Panc1 (cell line): ENCODE measurements around the gene SND1. TPM values are rescaled to one million over a fixed set of nuclear protein-coding genes. Genes with fewer than 3 reads are reported as not detected.

Experiments used
- ATAC-seq: fragments of 200-7000 bp; cut with Tn5 transposase; 2 replicates; pipeline ENCODE4 v1.9.1; 2020; ENCODE audit warnings: mild to moderate bottlenecking, moderate library complexity
- BruUV-seq: library from RNA; stranded (reverse); fragments of 400-500 nt; replicated peaks from 2 replicates; lab custom pipeline; 2021; lab: Mats Ljungman, UMichigan
- CTCF ChIA-PET: fragments of 300-600 bp; sonication (Branson Sonifier 250); formaldehyde crosslinking; loops from one replicate; lab custom pipeline; 2022; ENCODE audit warnings: antibody characterized with exemption; lab: Charles Lee
- POLR2A ChIA-PET: fragments of 300-600 bp; sonication (Branson Sonifier 250); formaldehyde crosslinking; loops from one replicate; lab custom pipeline; 2022; ENCODE audit warnings: antibody characterized with exemption; lab: Charles Lee
- DNase-seq: peaks from one replicate; pipeline ENCODE4 v3.0.0-alpha.2; 2010; ENCODE audit warnings: low read depth, low spot score
- H3K27ac ChIP-seq: 2 replicates; pipeline ENCODE4 v1.5.1; 2011; ENCODE audit warnings: mild to moderate bottlenecking, low read length, inconsistent platforms
- H3K27me3 ChIP-seq: fragments of 200-500 bp; sonication (Bioruptor generic); 2 replicates; pipeline ENCODE4 v1.6.0; 2014; ENCODE audit warnings: low read length, inconsistent platforms; ENCODE audit not compliant: control insufficient read depth, insufficient read depth
- H3K36me3 ChIP-seq: fragments of 200-500 bp; sonication (Bioruptor generic); 2 replicates; pipeline ENCODE4 v1.5.1; 2014; ENCODE audit warnings: inconsistent platforms, mild to moderate bottlenecking, low read length, moderate library complexity; ENCODE audit not compliant: control insufficient read depth, insufficient read depth
- H3K4me1 ChIP-seq: 2 replicates; pipeline ENCODE4 v1.5.1; 2011; ENCODE audit warnings: inconsistent platforms, mild to moderate bottlenecking, low read length, moderate library complexity; ENCODE audit not compliant: control insufficient read depth, insufficient read depth
- H3K4me3 ChIP-seq, 2 experiments: 2 replicates each; pipeline ENCODE4 v1.5.1; 2011 to 2012; ENCODE audit warnings: low read depth in 2 of 2, low read length in 2 of 2, mild to moderate bottlenecking in 2 of 2, inconsistent platforms in 1 of 2, moderate library complexity in 1 of 2
- H3K9me3 ChIP-seq: fragments of 200-500 bp; sonication (Bioruptor generic); 2 replicates; pipeline ENCODE4 v1.5.1; 2014; ENCODE audit warnings: low read depth, mild to moderate bottlenecking, inconsistent platforms, low read length, moderate library complexity; ENCODE audit not compliant: control insufficient read depth, insufficient read depth
- POLR2AphosphoS5 ChIP-seq: IDR thresholded peaks from 2 replicates; pipeline ENCODE4 v1.6.1; 2012; ENCODE audit warnings: mild to moderate bottlenecking, low read depth, low read length, moderate library complexity
- SIN3A ChIP-seq: IDR thresholded peaks from 2 replicates; pipeline ENCODE4 v1.6.1; 2012; ENCODE audit warnings: low read depth, mild to moderate bottlenecking, low read length, moderate library complexity, borderline replicate concordance; ENCODE audit not compliant: insufficient read depth
- TCF7L2 ChIP-seq: IDR thresholded peaks from 2 replicates; pipeline ENCODE4 v1.6.1; 2011; ENCODE audit warnings: mild to moderate bottlenecking, low read depth, low read length, inconsistent platforms
- in situ Hi-C: cut with HindIII; loops from 2 replicates; pipeline ENCODE4 v1.10.0; 2016; ENCODE audit warnings: low sequenced_read_pairs, low pct_unique_long_range_greater_than_20kb
- intact Hi-C: fragments of 100-400 bp; cut with micrococcal nuclease; formaldehyde crosslinking; loops from one replicate; pipeline ENCODE4 v1.10.0; 2022; ENCODE audit not compliant: unreplicated experiment
- total RNA-seq: library from RNA; stranded (reverse); gene quantifications from one replicate; pipeline ENCODE4 v1.2.1, GENCODE V29; 2021; ENCODE audit not compliant: unreplicated experiment
- TF ChIP-seq, protein P1 (sequence below): fragments of 450-650 bp; IDR thresholded peaks from 2 replicates; pipeline ENCODE4 v1.5.1; 2017; ENCODE audit warnings: mild to moderate bottlenecking
- TF ChIP-seq, protein P2 (sequence below), 2 experiments: IDR thresholded peaks; 2 replicates each; pipeline ENCODE4 v1.6.1; 2011 to 2012; ENCODE audit warnings: low read depth in 2 of 2, control low read depth in 1 of 2, low read length in 1 of 2, mild to moderate bottlenecking in 1 of 2, moderate library complexity in 1 of 2; ENCODE audit not compliant: insufficient read depth in 1 of 2

Gene SND1
- total RNA-seq, 1 experiment from 2014 or later, result 176 TPM

DNA sequence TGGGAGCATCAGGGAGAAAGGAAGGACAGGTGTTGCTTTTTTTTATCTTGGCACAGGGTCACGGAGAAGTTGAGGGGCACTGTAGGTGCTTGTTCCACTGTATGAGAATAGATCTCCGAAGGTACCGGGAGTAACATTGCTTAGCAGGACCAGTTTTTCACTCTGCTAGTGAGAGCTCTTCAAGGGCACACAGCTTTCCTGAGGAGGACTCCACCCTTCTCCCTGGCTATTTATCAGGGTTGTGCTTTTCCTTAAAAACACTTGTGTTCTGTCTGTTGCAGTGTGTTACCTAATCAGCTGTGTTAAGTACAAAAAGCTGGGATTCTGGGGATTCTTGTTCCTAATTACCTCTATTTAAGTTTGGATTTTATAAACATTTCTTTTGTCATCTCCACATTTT lies 160.5 kb downstream of the SND1 start:
- Histone ChIP-seq H3K27me3 (no peaks in the 10 kb centered on the region), H3K36me3 (0 out of 2 replicates have a peak, but pooled peaks cover 2% of the 10 kb centered on the region), H3K27ac (no peak overlapping the region), H3K4me1 (no peaks in the 10 kb centered on the region), H3K4me3 (no peak overlapping the region), H3K9me3 (no peaks in the 10 kb centered on the region)
- ChIA-PET CTCF (no interaction called here), POLR2A (no interaction called here)
- DNase-seq (no peak), ATAC-seq (no peak)
- in situ Hi-C loops, result no loop called here
- TF ChIP-seq TCF7L2, result no peak
- no peak for TF ChIP-seq SIN3A
- TF ChIP-seq, protein P1, sequence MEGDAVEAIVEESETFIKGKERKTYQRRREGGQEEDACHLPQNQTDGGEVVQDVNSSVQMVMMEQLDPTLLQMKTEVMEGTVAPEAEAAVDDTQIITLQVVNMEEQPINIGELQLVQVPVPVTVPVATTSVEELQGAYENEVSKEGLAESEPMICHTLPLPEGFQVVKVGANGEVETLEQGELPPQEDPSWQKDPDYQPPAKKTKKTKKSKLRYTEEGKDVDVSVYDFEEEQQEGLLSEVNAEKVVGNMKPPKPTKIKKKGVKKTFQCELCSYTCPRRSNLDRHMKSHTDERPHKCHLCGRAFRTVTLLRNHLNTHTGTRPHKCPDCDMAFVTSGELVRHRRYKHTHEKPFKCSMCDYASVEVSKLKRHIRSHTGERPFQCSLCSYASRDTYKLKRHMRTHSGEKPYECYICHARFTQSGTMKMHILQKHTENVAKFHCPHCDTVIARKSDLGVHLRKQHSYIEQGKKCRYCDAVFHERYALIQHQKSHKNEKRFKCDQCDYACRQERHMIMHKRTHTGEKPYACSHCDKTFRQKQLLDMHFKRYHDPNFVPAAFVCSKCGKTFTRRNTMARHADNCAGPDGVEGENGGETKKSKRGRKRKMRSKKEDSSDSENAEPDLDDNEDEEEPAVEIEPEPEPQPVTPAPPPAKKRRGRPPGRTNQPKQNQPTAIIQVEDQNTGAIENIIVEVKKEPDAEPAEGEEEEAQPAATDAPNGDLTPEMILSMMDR, result no peak
- TF ChIP-seq, protein P2, sequence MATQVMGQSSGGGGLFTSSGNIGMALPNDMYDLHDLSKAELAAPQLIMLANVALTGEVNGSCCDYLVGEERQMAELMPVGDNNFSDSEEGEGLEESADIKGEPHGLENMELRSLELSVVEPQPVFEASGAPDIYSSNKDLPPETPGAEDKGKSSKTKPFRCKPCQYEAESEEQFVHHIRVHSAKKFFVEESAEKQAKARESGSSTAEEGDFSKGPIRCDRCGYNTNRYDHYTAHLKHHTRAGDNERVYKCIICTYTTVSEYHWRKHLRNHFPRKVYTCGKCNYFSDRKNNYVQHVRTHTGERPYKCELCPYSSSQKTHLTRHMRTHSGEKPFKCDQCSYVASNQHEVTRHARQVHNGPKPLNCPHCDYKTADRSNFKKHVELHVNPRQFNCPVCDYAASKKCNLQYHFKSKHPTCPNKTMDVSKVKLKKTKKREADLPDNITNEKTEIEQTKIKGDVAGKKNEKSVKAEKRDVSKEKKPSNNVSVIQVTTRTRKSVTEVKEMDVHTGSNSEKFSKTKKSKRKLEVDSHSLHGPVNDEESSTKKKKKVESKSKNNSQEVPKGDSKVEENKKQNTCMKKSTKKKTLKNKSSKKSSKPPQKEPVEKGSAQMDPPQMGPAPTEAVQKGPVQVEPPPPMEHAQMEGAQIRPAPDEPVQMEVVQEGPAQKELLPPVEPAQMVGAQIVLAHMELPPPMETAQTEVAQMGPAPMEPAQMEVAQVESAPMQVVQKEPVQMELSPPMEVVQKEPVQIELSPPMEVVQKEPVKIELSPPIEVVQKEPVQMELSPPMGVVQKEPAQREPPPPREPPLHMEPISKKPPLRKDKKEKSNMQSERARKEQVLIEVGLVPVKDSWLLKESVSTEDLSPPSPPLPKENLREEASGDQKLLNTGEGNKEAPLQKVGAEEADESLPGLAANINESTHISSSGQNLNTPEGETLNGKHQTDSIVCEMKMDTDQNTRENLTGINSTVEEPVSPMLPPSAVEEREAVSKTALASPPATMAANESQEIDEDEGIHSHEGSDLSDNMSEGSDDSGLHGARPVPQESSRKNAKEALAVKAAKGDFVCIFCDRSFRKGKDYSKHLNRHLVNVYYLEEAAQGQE (IDR thresholded peaks at IDR 0.05; ENCODE audit: insufficient read depth in 1 of 2, low read depth in 2 of 2, low read length in 1 of 2), result no peak
- no peak for TF ChIP-seq POLR2AphosphoS5
- BruUV-seq, result no TSS peak
- intact Hi-C loops, result no loop called here

DNA sequence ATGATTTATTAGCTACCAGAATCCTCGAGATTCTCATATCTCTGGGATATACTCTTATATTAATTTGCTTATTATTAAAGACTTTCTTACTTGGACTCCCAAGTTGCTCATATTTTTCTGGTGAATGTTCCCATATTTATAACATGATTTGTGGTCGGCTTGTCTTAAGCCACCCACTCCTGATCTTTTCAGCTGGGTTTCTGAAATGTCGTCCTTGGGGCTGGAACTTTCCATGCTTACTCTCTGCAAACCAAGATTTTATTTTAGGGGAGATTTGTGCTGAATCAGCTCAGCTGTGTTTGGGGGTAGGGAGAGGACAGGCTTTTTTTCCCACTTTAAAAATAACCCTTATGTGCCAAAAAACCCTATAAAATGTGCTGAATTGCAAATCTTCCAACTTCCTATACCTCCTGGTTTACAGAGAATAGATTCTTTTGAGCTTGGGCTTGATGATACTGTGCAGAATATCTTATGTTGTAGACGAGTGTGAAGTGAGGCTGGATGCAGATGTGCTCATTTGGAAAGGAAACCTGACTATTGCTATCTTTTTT lies 162.1 kb downstream of the SND1 start:
- Histone ChIP-seq H3K27ac (no peak overlapping the region), H3K9me3 (no peaks in the 10 kb centered on the region), H3K4me3 (no peak overlapping the region), H3K36me3 (0 out of 2 replicates have a peak, but pooled peaks cover 1% of the 10 kb centered on the region), H3K4me1 (no peaks in the 10 kb centered on the region), H3K27me3 (no peaks in the 10 kb centered on the region)
- BruUV-seq, result no TSS peak
- CTCF ChIA-PET, result no interaction called here
- DNase-seq (no peak), ATAC-seq (no peak)
- POLR2A ChIA-PET, result no interaction called here
- in situ Hi-C loops, result no loop called here
- intact Hi-C loops, result no loop called here
- no peak for TF ChIP-seq TCF7L2
- TF ChIP-seq SIN3A, result no peak
- TF ChIP-seq, protein P2 (IDR thresholded peaks at IDR 0.05; ENCODE audit: insufficient read depth in 1 of 2, low read depth in 2 of 2, low read length in 1 of 2), result no peak
- TF ChIP-seq, protein P1, result no peak
- no peak for TF ChIP-seq POLR2AphosphoS5
